ENCODE measurements around the gene HK1.

- TF ChIP-seq CTCF (IDR thresholded peaks at IDR 0.05 in 8 of 11, conservative IDR thresholded peaks at IDR 0.05 in 3 of 11) (no peak), POLR2A (IDR thresholded peaks at IDR 0.05) (no peak)
Measured at GRCh38 chr10:69240455-69240854, 37.8 kb upstream of the HK1 start.
